SU-DHL-6 (cell line): ENCODE results near the gene GCNT4.

Source experiments
- H2AFZ ChIP-seq: fragments of 200-600 bp; sonication (generic); 2 replicates; pipeline ENCODE4 v1.6.1; 2014; ENCODE audit warnings: low read depth, mild to moderate bottlenecking, moderate library complexity, mixed read lengths, antibody characterized with exemption, low read length; ENCODE audit not compliant: severe bottlenecking
- H3F3A ChIP-seq: fragments of 200-600 bp; shearing (Covaris generic); 2 replicates; pipeline ENCODE4 v1.6.0; 2016; ENCODE audit warnings: antibody characterized with exemption, mild to moderate bottlenecking; ENCODE audit not compliant: insufficient read depth
- H3K27ac ChIP-seq: fragments of 200-600 bp; sonication (generic); 2 replicates; pipeline ENCODE4 v1.5.1; 2016; ENCODE audit warnings: low read depth, mild to moderate bottlenecking, low read length, moderate library complexity, mixed read lengths
- H3K27me3 ChIP-seq: fragments of 200-600 bp; sonication (generic), shearing (Covaris generic); 2 replicates; pipeline ENCODE4 v1.6.0; 2014; ENCODE audit warnings: mild to moderate bottlenecking, low read length
- H3K36me3 ChIP-seq: fragments of 200-600 bp; sonication (generic); 2 replicates; pipeline ENCODE4 v1.6.1; 2014; ENCODE audit warnings: mild to moderate bottlenecking, low read length, mixed read lengths
- H3K4me2 ChIP-seq: fragments of 300-600, 200-600 bp; shearing (Covaris generic), sonication (generic); 2 replicates; pipeline ENCODE4 v1.6.0; 2014; ENCODE audit warnings: low read length, low read depth, mild to moderate bottlenecking; ENCODE audit not compliant: poor library complexity, severe bottlenecking
- H3K4me3 ChIP-seq: fragments of 200-600 bp; sonication (generic); 2 replicates; pipeline ENCODE4 v1.5.1; 2014; ENCODE audit warnings: antibody characterized with exemption, low read length, mild to moderate bottlenecking, mixed read lengths; ENCODE audit not compliant: insufficient read depth, poor library complexity, severe bottlenecking
- H3K79me2 ChIP-seq: fragments of 200-600 bp; sonication (generic); 2 replicates; pipeline ENCODE4 v1.6.1; 2014; ENCODE audit warnings: mild to moderate bottlenecking, low read length, moderate library complexity; ENCODE audit not compliant: insufficient read depth
- H3K9ac ChIP-seq: fragments of 200-600 bp; sonication (generic); 2 replicates; pipeline ENCODE4 v1.7.0; 2014; ENCODE audit warnings: mild to moderate bottlenecking, low read length
- H3K9me2 ChIP-seq: fragments of 200-600 bp; sonication (generic); replicated peaks from 2 replicates; pipeline ENCODE4 v1.6.1; 2014; ENCODE audit warnings: low read length; ENCODE audit not compliant: insufficient read depth
- H3K9me3 ChIP-seq: fragments of 200-600 bp; sonication (generic); 2 replicates; pipeline ENCODE4 v1.6.1; 2014; ENCODE audit warnings: low read length, mixed read lengths; ENCODE audit not compliant: insufficient read depth
- H4K20me1 ChIP-seq: fragments of 200-600 bp; sonication (generic); 2 replicates; pipeline ENCODE4 v1.6.1; 2014; ENCODE audit warnings: low read depth, mild to moderate bottlenecking, antibody characterized with exemption, low read length, moderate library complexity, mixed read lengths
- CTCF ChIP-seq: fragments of 200-600 bp; sonication (generic); IDR thresholded peaks from one replicate; pipeline ENCODE4 v1.5.1; 2017; ENCODE audit warnings: antibody characterized with exemption, mild to moderate bottlenecking, low read length, moderate library complexity; ENCODE audit not compliant: insufficient read depth, poor library complexity, severe bottlenecking
- EZH2phosphoT487 ChIP-seq: fragments of 200-600 bp; sonication (generic), shearing (Covaris generic); conservative IDR thresholded peaks from 2 replicates; pipeline ENCODE4 v1.6.1; 2018; ENCODE audit warnings: mild to moderate bottlenecking, antibody characterized with exemption, low read length, moderate library complexity, mixed read lengths

The GCNT4 gene

GRCh38 chr5:75017971-75018370, 34.4 kb downstream of the GCNT4 start:
- Histone ChIP-seq H2AFZ (no peak overlapping the region), H3K4me2 (no peak overlapping the region), H4K20me1 (no peaks in the 10 kb centered on the region), H3K9me2 (no peaks in the 10 kb centered on the region), H3K36me3 (no peaks in the 10 kb centered on the region), H3K9ac (no peak overlapping the region), H3K27me3 (no peaks in the 10 kb centered on the region), H3K27ac (no peak overlapping the region), H3F3A (no peaks in the 10 kb centered on the region), H3K9me3 (no peaks in the 10 kb centered on the region), H3K79me2 (no peaks in the 10 kb centered on the region), H3K4me3 (no peak overlapping the region)
- TF ChIP-seq EZH2phosphoT487, result no peak
- no peak for TF ChIP-seq CTCF

GRCh38 chr5:75016896-75017295, 35.5 kb downstream of the GCNT4 start:
- no peaks in the 10 kb centered on the region for H3K36me3 ChIP-seq
- H3K4me2 ChIP-seq, result no peak overlapping the region
- H3K9me3 ChIP-seq, result no peaks in the 10 kb centered on the region
- H3K79me2 ChIP-seq, result no peaks in the 10 kb centered on the region
- H3K27ac ChIP-seq, result no peak overlapping the region
- no peak for TF ChIP-seq CTCF
- TF ChIP-seq EZH2phosphoT487, result no peak
- H3K9ac ChIP-seq, result no peak overlapping the region
- H2AFZ ChIP-seq, result no peak overlapping the region
- no peaks in the 10 kb centered on the region for H4K20me1 ChIP-seq
- no peaks in the 10 kb centered on the region for H3F3A ChIP-seq
- no peaks in the 10 kb centered on the region for H3K27me3 ChIP-seq
- no peak overlapping the region for H3K4me3 ChIP-seq
- H3K9me2 ChIP-seq, result no peaks in the 10 kb centered on the region

GRCh38 chr5:75012748-75013147, 39.6 kb downstream of the GCNT4 start:
- no peaks in the 10 kb centered on the region for H3K9me3 ChIP-seq
- TF ChIP-seq CTCF (no peak), EZH2phosphoT487 (no peak)
- H3K36me3 ChIP-seq, result no peaks in the 10 kb centered on the region
- H2AFZ ChIP-seq, result no peak overlapping the region
- no peak overlapping the region for H3K4me2 ChIP-seq
- no peaks in the 10 kb centered on the region for H3F3A ChIP-seq
- H3K27me3 ChIP-seq, result no peaks in the 10 kb centered on the region
- H3K79me2 ChIP-seq, result no peaks in the 10 kb centered on the region
- no peak overlapping the region for H3K27ac ChIP-seq
- H3K9ac ChIP-seq, result no peak overlapping the region
- H4K20me1 ChIP-seq, result no peaks in the 10 kb centered on the region
- H3K9me2 ChIP-seq, result no peaks in the 10 kb centered on the region
- no peak overlapping the region for H3K4me3 ChIP-seq
